GM19238 (cell line): ENCODE results near the gene CYP26B1.

Experiments
- DNase-seq: peaks from one replicate; pipeline ENCODE4 v3.0.0; 2011; ENCODE audit warnings: low spot score; ENCODE audit not compliant: insufficient read length

CYP26B1 gene

DNA sequence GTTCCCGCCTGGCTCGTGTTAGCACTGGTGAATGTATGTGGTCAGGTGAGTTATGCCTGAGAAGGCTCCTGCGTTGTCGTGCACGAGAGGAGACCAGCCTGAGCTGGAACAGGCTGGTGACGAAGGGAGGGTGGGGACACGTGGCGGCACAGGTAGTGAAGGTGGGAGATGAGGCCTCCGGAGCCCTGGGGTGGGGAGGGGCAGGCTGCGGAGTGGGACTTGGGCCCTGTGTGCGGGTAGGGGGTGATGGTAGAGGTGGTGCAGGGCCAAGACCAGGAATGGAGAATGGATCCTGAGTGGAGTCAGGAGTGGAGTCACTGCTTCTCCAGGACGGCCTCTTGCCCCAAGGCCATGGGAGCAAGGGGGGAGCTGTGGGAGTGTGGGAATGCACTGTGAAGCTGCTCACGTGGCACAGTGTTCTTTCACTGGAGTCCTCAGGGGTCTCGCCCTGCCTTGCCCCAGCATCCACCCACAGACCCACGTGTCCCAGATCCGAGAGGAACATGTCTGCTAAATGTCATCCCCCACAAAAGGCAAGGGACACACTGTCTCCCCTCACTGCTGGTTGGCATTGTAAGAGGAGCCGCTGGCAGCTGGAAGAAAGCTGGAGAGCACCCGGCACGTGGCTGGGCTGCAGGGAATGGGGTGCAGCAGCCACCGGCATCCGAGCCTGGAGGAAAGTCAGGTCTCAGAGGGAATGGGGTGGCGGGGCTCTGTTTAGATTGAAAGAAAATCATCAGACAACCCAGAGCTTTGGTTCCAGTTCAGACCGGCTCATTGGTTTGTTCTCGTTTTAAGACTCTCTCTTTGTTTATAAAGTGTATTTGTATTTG, 63.7 kb downstream of the CYP26B1 start:
- DNase-seq = no peak

DNA sequence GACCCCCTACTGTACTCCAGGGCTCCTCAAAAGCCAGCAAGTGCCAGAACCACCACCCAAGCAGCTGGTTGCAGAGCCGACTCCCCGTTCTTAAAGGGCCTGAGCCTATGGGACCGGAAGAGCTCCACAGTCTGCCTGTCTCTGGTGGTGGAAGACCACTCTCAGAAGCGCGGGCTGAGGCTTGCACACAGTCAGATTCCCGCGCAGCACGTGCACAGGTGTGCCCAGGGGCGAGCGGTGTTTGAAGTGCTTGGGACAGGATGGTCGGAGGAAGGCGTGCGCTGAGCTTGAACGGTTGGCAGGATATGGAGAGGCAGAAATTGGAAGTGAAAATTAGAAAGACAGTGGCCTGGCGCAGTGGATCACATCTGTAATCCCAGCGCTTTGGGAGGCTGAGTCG, 64.8 kb downstream of the CYP26B1 start:
- no peak for DNase-seq

DNA sequence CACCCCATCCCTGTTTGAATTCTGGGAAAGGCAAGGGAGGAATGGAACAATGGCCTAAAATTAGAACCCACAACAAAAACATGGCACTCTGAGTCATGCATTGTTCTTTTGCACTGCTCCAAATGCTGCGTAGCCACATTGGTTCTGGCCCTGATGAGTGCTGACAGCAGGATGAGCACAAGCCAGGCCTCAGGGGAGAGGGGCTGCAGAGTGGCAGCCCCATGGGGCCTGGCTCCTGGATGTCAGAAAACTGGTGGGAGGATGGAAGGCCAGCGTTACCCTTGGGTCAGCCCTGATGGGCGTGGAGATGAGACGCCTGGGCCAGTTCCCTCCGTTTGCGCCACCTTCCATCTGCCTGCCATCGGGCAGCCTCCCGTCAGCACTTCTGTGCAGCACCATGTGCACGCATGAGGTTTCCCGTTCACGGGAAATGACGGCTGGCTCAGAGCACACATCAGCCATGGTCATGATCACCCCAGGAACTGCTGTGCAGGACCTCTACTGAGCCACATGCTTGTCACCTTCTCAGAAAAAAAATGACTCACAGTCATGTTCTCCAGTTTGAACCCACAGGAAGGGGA, 65.6 kb downstream of the CYP26B1 start:
- DNase-seq = no peak

DNA sequence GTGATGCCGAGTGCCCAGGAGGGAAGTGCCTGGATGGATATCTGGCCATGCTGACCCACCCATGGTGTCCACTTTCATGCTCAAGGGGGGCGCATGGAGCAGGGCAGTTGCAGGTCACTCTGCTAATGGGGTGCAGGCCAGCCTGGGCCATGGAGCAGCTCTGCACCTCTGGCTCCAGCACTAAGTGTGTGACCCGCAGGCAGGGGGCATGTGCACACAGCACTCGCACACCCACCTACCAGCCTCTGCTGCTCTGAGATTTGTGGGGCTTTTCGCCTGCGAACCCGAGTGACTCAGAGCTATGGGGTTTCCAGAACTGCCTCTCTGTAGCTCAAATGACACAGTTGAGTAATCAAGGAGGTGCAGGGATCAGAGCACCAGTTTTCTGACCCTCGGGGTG, 66.2 kb downstream of the CYP26B1 start:
- DNase-seq = no peak

DNA sequence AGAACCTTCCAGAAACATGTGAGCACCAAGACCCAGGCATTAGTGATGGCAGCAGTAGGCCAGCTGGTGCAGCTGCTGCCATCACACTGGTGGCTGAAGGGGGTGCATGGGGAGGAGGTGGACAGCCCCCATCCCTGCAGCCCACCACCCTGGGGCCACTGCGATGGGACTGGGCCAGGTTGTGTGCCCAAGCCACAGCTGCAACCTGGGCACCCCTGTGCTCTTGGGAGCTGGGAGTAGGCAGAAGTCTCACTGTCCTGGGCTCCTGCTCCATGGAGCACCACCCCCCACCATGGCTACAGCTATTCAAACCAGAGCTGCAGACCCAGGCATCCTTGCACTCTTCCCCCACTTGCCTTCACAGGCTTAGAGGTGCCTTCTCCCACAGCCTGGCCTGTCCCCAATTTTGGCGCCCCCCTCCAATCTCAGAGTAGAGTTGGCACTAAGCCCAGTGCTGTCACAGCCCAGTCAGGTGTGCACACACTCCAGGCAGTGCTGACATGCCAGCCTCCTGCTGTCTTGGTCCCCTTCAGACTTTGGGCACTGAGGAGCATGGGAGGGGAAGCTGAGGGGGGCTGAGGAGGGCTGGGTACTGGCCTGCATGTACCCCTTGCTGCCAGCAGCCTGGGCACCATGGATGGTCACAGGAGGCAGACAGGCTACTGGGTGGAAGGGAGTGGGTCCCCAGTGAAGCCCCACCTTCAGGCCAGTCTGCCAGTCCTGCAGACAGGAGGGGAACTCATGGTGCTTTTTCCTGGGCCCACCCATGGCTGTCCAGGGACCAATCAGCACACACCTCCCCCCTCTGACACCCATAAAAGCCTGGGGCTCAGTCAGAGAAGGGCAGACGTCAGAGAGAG, 67.1 kb downstream of the CYP26B1 start:
- no peak for DNase-seq
